CD4-positive, alpha-beta T cell treated with Interleukin-21 for 1 hour (primary cell): ENCODE results near the gene ARID2.

Experiments used
- DNase-seq: peaks from one replicate; pipeline ENCODE4 v3.0.0-alpha.2; 2020

Gene ARID2

DNA sequence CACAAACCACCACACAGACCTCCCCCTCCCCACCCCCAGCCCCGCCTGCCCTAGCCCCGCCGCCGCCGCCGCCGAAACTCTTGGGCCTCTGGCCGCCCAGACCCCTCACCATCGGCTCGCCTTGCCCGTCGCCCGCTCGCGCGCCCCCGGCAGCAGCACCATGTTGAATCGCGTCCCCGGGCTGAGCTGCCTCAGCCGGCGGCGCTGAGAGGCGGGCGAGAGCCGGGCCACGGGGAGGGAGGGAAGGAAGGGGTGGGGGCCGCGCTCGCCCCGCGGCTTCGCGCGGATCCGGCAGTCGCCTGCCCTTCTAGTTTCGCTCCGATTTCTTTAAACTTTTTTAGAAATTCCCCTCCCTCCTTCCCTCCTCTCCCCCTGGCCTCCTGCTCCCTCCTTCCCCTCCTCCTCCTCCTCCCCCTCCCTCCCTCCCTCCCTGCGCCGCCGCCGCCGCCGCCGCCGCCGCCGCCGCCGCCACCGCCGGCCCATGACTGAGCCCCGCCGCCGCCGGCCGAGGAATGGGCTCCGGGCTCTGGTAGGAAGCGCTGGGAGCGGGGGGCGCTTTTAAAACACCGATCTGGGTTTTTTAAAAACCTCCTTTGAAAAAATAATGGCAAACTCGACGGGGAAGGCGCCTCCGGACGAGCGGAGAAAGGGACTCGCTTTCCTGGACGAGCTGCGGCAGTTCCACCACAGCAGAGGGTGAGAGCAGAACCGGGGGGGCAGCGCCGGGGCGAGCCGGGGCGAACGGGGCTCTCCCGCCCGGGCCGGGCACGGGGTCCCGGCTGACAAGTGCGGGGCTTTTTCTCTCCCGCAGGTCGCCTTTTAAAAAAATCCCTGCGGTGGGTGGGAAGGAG lies at the start of gene ARID2:
ARID2 (plus strand) TSS at position 474 of the 851 bp plus-strand sequence; CDS start at position 605, 131 bp downstream.
- DNase-seq: peak; percentile 76

GRCh38 chr12:45680362-45680761 lies 49.1 kb upstream of the ARID2 start:
- DNase-seq: no peak

DNA sequence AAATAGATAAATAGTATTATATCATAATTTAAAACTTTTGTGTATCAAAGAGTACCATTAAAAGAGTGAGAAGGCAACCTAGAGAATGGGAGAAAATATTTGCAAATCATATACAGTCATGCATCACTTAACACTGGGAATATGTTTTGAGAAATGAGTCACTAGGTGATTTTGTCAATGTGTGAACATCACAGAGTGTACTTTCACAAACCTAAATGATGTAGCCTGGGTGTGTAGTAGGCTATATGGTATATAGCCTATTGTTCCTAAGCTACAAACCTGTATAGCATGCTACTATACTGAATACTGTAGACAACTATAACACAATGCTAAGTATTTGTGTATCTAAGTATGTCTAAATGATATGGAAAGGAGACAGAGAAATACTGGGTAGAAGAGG lies 48.0 kb upstream of the ARID2 start:
- DNase-seq: no peak

GRCh38 chr12:45685680-45686079 lies 43.8 kb upstream of the ARID2 start:
- DNase-seq: no peak

DNA sequence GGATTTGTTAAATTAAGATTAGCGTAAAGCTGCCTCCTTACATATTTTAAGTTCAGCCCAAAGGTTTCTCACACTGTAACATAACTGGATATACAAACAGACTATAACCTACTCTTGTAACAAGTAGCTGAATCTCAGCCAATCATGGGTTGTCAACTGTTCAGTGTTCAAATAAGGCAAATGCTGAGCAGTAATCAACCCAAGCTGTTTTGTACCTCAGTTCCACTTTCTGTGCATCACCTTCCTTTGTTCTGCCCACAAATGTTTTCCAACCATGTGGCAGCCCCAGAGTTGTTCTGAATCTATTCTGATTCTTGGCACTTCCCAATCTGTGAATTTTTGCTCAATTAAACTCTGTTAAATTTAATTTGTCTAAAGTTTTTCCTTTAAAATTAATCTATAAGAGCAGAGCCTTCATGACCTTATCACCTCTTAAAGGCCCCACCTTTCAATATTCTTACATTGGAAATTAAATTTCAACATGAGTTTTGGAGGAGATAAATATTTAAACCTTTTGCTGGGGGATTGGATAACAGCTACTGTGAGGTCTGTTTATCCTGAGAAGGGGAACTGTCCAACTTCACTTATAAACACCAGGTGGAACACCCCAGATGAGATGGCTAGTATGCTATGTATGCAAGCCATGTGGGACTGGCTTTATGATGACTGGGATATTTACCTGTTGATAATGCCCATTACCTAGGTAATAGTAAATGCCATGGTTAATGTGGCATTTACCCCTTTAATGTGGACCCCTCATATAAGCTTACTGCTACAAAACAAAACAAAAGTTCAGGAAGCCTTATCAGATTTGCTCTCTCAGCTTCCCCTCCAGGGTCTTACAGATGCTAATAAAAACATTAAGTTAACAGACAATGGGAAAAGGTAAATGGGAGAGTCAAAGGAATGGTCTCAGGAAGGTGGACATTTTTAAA lies 42.2 kb upstream of the ARID2 start:
- DNase-seq: no peak

GRCh38 chr12:45688183-45688582 lies 41.3 kb upstream of the ARID2 start:
- DNase-seq: no peak

DNA sequence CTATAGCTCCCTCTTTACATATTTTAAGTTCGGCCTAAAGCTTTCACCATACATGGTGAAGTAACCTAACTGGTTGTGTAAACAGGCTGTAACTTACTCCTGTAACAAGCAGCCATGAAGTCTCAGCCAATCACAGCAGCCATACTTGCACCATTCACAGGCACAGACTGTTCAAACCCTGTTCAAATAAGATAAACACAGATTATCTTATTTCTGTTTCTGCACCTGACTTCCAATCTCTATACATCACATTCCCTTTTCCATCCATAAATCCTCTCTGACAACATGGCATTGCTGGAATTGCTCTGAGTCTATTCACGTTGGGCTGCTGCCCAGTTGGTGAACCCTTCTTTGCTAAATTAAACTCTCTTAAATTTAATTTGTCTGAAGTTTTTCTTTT lies 34.5 kb upstream of the ARID2 start:
- DNase-seq: no peak

GRCh38 chr12:45695606-45696005 lies 33.9 kb upstream of the ARID2 start:
- DNase-seq: no peak

DNA sequence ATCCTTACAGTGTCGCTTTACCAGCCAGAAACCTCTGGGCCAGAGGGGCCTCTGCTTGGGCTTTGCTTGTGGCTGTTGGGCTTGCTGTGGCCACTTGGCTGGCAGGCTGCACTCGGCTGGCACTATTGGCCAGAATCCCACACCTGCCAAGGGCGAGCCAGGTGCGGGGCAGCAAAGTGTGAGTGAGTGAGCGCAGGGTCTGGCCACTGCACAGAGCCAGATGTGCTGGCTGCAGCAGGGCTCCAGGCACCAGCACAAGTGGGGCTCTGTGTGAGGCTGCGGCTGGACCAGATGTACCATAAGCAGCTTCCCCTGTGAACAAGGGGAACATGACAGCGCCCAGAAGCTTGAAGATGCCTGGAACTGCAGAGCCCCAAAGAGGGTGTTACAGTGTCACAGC lies 33.5 kb upstream of the ARID2 start:
- DNase-seq: no peak

DNA sequence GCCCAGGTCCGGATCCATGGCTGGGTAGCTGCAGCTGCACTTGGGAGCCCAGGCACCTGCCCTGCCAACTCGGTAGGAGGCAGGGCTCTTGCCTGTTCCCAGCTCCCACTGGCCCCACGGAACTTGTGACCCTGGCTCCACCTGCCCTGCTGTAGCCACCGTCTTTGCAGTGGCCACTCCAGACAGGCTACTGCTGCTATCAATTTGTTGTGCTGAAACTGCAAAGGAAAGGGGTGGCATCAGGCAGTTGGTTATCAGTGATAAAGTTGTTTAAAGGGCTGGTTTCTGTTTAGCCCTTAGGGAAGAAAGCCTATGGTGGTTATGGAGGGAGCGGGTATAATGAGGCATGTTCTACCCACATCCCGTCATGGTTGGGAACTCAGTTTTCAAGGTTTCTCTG lies 32.1 kb upstream of the ARID2 start:
- no peak for DNase-seq

GRCh38 chr12:45701296-45701695 lies 28.2 kb upstream of the ARID2 start:
- DNase-seq: no peak

DNA sequence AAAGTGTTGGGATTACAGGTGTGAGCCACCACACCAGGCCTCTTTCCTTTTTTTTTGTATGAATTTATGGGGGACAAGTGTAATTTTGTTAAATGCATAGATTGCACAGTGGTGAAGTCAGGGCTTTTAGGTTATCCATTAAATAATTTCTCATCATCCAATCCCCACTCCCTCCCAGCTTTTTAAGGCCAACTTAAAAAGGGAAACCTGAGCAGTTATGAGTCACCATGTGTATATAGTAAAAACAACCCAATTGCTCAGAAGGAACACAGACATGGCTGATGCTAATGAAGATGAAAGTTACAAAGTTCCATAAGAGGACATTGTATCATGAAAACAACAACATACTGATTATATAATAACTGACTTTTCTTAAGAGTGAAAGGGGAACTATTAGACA lies 25.6 kb upstream of the ARID2 start:
- no peak for DNase-seq

GRCh38 chr12:45704968-45705367 lies 24.5 kb upstream of the ARID2 start:
- no peak for DNase-seq

GRCh38 chr12:45705404-45705803 lies 24.1 kb upstream of the ARID2 start:
- no peak for DNase-seq

DNA sequence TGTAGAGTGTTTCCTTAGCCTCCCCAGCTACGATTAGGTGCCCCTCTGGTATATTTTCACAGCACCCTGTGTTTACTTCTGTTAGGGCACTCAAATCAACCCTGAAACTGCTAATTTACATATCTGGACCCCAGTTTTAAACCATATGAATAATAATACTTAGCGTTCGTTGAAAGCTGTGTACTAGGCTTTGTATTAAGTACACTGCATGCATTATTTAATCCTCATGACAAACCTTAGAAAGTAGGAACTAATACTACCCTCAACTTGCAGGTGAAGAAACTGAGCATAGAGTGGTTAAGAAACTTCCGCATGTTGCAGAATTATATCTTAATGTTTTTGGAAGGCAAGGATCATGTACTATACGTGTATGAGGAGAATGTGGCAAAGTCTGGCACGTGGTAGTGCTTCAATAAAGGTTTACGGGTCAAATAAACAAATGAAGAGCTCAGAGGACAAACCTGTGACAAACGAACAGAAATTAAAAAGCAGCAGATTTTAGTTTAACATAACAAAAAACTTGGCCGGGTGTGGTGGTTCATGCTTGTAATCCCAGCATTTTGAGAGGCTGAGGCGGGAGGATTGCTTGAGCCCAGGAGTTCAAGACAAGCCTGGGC lies 22.2 kb upstream of the ARID2 start:
- no peak for DNase-seq

DNA sequence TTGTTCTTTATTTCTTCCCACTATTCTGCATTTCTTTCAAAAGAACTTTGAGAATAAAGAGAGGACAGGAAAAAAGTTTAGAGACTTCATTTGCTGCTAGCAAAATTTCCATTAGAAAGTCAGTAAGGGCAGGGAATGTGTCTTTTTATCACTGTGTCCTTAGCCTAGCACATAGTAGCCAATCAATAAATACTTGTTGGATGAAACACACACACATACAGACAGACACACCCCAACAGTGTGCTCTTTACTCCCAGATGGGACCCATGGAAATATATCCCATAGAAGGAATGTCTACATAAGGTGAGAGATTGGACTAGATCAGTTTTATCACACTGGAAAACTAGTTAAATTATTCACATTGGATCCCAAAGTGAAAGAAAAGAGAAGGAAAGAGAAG lies 21.1 kb upstream of the ARID2 start:
- DNase-seq: no peak

- no peak for DNase-seq
Measured at GRCh38 chr12:45708901-45709300, 20.6 kb upstream of the ARID2 start.

DNA sequence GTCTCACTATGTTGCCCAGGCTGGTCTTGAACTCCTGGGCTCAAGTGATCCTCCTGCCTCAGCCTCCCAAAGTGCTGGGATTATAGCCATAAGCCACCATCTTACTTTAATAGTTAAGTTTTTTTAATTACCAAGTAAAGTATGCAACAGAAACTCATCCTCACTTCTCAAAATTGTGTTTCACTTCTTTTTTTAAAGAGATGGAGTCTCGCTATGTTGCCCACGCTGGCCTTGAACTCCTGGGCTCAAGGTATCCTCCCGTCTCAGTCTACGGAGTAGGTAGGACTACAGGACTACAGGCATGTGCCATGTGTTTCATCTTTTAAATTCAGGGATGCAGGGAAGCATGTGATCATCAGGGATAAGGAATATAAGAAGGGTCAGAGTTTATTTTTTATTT lies 17.2 kb upstream of the ARID2 start:
- DNase-seq: no peak

- no peak for DNase-seq
Measured at GRCh38 chr12:45713078-45713477, 16.4 kb upstream of the ARID2 start.

DNA sequence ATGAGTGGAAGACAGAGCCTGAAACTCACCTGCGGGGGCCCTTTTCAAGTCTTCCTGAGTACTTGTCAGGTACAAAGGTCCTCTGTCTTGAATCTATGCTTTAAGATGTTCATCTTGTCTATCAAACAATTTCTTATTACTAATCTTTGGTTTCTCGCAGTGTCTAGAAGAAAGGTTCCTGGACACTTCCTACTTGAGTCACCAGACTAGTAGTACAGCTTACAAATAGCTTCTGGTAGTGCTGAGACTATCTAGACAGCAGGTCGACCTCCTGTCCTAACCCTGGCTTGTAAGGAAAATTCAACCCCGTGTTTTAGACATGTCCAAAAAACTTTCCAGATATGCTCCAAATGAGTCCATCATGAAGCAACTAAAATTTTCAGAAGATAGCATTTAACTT lies 11.2 kb upstream of the ARID2 start:
- no peak for DNase-seq

DNA sequence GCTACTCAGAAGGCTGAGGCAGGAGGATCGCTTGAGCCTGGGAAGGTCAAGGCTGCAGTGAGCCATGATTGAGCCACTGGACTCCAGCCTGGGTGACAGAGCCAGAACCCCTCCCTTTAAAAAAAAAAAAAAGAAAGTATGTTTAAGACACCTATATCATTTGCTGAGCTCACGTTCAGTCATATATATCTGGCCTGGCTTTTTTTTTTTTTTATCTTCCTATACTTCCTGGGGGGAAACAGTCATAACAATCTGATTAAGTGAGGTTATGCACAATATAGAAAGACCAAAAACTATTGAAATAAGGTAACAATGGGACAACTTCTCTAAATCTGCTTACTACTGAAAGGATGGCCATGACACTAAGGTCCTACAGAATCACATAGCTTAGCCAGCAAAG lies 9.4 kb upstream of the ARID2 start:
- no peak for DNase-seq

GRCh38 chr12:45721369-45721768 lies 8.1 kb upstream of the ARID2 start:
- no peak for DNase-seq

- no peak for DNase-seq
Measured at GRCh38 chr12:45721954-45722353, 7.6 kb upstream of the ARID2 start.
